ENCODE results near the gene CCL5. TPM values are rescaled to one million over a fixed set of nuclear protein-coding genes. Genes with fewer than 3 reads are reported as not detected.

The CCL5 gene
- not detected in 2 replicates for total RNA-seq (2014; rRNA removed; shearing (Covaris generic))
- 0.08 and 0.15 TPM in 2 replicates for polyA plus RNA-seq (2015; cell fraction: cytosol; rRNA removed)
- not detected in 2 replicates for polyA plus RNA-seq (2015; cell fraction: nucleus; rRNA removed)

- DNase-seq (ENCODE audit: low read depth) = peak; percentile 58
Measured at GRCh38 chr17:35879773-35880654, at the start of gene CCL5. Gene CCL5, minus strand, starts transcription at chr17:35880360.

GRCh38 chr17:35927714-35928113 is 47.6 kb upstream of the CCL5 start:
- no peak for DNase-seq (ENCODE audit: low read depth)

GRCh38 chr17:35923609-35924114 is 43.5 kb upstream of the CCL5 start:
- DNase-seq (ENCODE audit: low read depth) = no peak

- DNase-seq (ENCODE audit: low read depth) = no peak
Measured at GRCh38 chr17:35920229-35920628, 40.1 kb upstream of the CCL5 start.

- no peak for DNase-seq (ENCODE audit: low read depth)
Measured at GRCh38 chr17:35918665-35919064, 38.5 kb upstream of the CCL5 start.

- DNase-seq (ENCODE audit: low read depth) = no peak
Measured at GRCh38 chr17:35917519-35918213, 37.5 kb upstream of the CCL5 start.

GRCh38 chr17:35915153-35915964 is 35.2 kb upstream of the CCL5 start:
- no peak for DNase-seq (ENCODE audit: low read depth)

- DNase-seq (ENCODE audit: low read depth) = no peak
Measured at GRCh38 chr17:35914354-35914753, 34.2 kb upstream of the CCL5 start.

GRCh38 chr17:35913609-35914008 is 33.4 kb upstream of the CCL5 start:
- no peak for DNase-seq (ENCODE audit: low read depth)

- DNase-seq (ENCODE audit: low read depth) = no peak
Measured at GRCh38 chr17:35912942-35913341, 32.8 kb upstream of the CCL5 start.

- no peak for DNase-seq (ENCODE audit: low read depth)
Measured at GRCh38 chr17:35912339-35912912, 32.3 kb upstream of the CCL5 start.

GRCh38 chr17:35909408-35909807 is 29.2 kb upstream of the CCL5 start:
- no peak for DNase-seq (ENCODE audit: low read depth)

GRCh38 chr17:35907691-35908090 is 27.5 kb upstream of the CCL5 start:
- DNase-seq (ENCODE audit: low read depth) = no peak

GRCh38 chr17:35906926-35907637 is 26.9 kb upstream of the CCL5 start:
- no peak for DNase-seq (ENCODE audit: low read depth)

- no peak for DNase-seq (ENCODE audit: low read depth)
Measured at GRCh38 chr17:35906191-35906925, 26.2 kb upstream of the CCL5 start.

- DNase-seq (ENCODE audit: low read depth) = no peak
Measured at GRCh38 chr17:35903451-35903850, 23.3 kb upstream of the CCL5 start.

GRCh38 chr17:35901631-35902175 is 21.5 kb upstream of the CCL5 start:
- no peak for DNase-seq (ENCODE audit: low read depth)

GRCh38 chr17:35900708-35901480 is 20.7 kb upstream of the CCL5 start:
- peak; percentile 47 for DNase-seq (ENCODE audit: low read depth)
